AG04449 (cell line): ENCODE measurements around the gene SOX5.
"Not testable (repeated sequence)": the region's sequence is repeated elsewhere in the genome, so short reads cannot be mapped to it uniquely, and the experiment has no call there.

Source experiments
- CTCF ChIA-PET: fragments of 350-600 bp; formaldehyde crosslinking; extraction: SDS; loops from one replicate; lab custom pipeline; 2021; ENCODE audit warnings: antibody characterized with exemption; lab: Yijun Ruan, JAX
- POLR2A ChIA-PET: fragments of 400-600, 350-600 bp; formaldehyde crosslinking; extraction: SDS; loops from one replicate; lab custom pipeline; 2020; ENCODE audit warnings: antibody characterized with exemption, inconsistent platforms; lab: Yijun Ruan, JAX
- DNase-seq: peaks from one replicate; pipeline ENCODE4 v3.0.0-alpha.2; 2010; ENCODE audit warnings: low read depth, low spot score
- H3K4me3 ChIP-seq: 2 replicates; pipeline ENCODE4 v1.5.1; 2011; ENCODE audit warnings: low read depth, mild to moderate bottlenecking, control low read depth, low read length
- CTCF ChIP-seq: IDR thresholded peaks from one replicate; pipeline ENCODE4 v1.5.1; 2011; ENCODE audit warnings: mild to moderate bottlenecking, moderate library complexity, low read length, control low read depth, inconsistent platforms; ENCODE audit not compliant: insufficient read depth; ENCODE audit errors: missing control alignments

Gene SOX5

GRCh38 chr12:23888396-23889068 lies 60.9 kb downstream of the SOX5 start:
- POLR2A ChIA-PET = no interaction called here
- no peak overlapping the region for H3K4me3 ChIP-seq
- no peak for DNase-seq
- TF ChIP-seq CTCF = no peak
- CTCF ChIA-PET = no interaction called here

- ChIA-PET CTCF (no interaction called here), POLR2A (no interaction called here)
- DNase-seq = no peak
- no peak overlapping the region for H3K4me3 ChIP-seq
- no peak for TF ChIP-seq CTCF
Measured at GRCh38 chr12:23887055-23887835, 62.2 kb downstream of the SOX5 start.

DNA sequence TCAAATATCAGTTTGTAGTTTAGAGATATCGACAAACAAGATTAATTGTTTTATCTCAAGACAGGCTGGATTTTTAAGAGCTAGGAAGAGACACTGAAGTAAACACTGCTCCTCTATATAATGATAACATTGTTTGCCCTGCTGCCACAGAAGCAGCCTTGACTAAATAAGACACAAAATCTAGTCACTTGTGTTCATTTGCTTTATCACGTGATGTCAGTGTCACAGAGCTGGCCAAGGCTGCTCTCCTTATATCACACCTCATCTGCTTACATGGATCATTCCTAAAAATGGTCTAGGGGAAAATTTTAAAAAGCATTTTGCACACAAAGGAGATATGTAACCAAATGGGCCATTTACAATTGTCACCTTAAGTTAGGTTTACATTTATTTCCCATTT lies 64.1 kb downstream of the SOX5 start:
- ChIA-PET CTCF (no interaction called here), POLR2A (no interaction called here)
- no peak for DNase-seq
- TF ChIP-seq CTCF = no peak
- H3K4me3 ChIP-seq = no peak overlapping the region

DNA sequence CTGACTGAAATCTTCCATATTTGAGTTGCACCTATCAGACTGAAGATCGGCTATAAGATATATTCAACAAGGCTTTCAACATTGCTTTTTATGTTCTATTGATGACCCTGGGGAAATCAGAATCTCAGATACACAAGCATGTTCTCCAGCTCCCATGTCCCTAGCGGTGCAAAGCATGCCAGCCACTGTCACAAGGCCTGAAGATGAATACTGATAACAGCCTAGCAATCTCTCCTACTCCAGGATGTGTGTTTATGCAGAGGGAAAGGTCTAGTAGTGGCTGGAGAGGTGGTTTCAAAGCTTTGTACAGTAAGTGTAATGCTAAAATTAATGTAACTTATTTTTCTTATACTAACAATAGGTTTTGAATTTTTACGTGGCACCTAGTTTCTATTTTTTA lies 64.6 kb downstream of the SOX5 start:
- DNase-seq = no peak
- CTCF ChIA-PET = no interaction called here
- POLR2A ChIA-PET = no interaction called here
- TF ChIP-seq CTCF = no peak
- H3K4me3 ChIP-seq = no peak overlapping the region

- no peak overlapping the region for H3K4me3 ChIP-seq
- no peak for TF ChIP-seq CTCF
- ChIA-PET POLR2A (no interaction called here), CTCF (no interaction called here)
- DNase-seq = no peak
Measured at GRCh38 chr12:23880988-23881387, 68.5 kb downstream of the SOX5 start.

- POLR2A ChIA-PET = not testable (repeated sequence)
Measured at GRCh38 chr12:23876618-23877017, 72.9 kb downstream of the SOX5 start.

More at GRCh38 chr12:23876618-23877017, 72.9 kb downstream of the SOX5 start:
- DNase-seq, H3K4me3 ChIP-seq, CTCF ChIA-PET: not testable (repeated sequence)
